ENCODE data around the gene NCS1.

- TF ChIP-seq CTCF (IDR thresholded peaks at IDR 0.05) = no peak
- no peak for TF ChIP-seq POLR2AphosphoS5 (IDR thresholded peaks at IDR 0.05)
Observed at GRCh38 chr9:130177898-130178805, 5.9 kb downstream of the NCS1 start.

Measured in prostate gland (tissue), 2 donors.